GM12873 (cell line): ENCODE measurements around the gene HCST.

Source experiments
- TF ChIP-seq, protein P1 (sequence below): IDR thresholded peaks from 2 replicates; pipeline ENCODE4 v1.5.1; 2012; ENCODE audit warnings: low read depth, mild to moderate bottlenecking, moderate library complexity, low read length, control low read depth; ENCODE audit not compliant: insufficient read depth; ENCODE audit errors: missing control alignments

HCST gene

GRCh38 chr19:35928507-35928906 lies 26.2 kb downstream of the HCST start:
- TF ChIP-seq, protein P1, sequence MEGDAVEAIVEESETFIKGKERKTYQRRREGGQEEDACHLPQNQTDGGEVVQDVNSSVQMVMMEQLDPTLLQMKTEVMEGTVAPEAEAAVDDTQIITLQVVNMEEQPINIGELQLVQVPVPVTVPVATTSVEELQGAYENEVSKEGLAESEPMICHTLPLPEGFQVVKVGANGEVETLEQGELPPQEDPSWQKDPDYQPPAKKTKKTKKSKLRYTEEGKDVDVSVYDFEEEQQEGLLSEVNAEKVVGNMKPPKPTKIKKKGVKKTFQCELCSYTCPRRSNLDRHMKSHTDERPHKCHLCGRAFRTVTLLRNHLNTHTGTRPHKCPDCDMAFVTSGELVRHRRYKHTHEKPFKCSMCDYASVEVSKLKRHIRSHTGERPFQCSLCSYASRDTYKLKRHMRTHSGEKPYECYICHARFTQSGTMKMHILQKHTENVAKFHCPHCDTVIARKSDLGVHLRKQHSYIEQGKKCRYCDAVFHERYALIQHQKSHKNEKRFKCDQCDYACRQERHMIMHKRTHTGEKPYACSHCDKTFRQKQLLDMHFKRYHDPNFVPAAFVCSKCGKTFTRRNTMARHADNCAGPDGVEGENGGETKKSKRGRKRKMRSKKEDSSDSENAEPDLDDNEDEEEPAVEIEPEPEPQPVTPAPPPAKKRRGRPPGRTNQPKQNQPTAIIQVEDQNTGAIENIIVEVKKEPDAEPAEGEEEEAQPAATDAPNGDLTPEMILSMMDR: no peak

DNA sequence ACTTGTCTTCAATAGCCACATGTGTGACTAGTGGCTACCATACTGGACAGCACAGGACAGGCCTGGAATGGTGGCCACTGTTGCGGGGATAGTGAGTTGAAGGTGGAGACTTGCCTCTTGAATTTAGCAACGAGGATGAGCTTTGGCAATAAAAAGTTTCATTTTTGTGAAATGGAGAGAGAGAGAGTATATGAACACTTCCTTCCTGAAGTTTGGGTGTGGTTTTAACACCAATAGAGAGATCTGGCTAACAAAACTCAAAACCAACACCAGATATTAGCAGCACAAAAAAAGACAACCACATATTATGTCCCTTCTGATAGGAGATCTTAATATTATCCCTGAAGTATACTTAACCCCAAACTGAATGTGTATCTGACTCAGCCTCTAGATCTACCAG lies 27.5 kb downstream of the HCST start:
- TF ChIP-seq, protein P1: no peak

- TF ChIP-seq, protein P1: peak; percentile 95
These were observed 29.0 kb downstream of the HCST start for GRCh38 chr19:35931161-35931873.

GRCh38 chr19:35931874-35932202 lies 29.5 kb downstream of the HCST start:
- TF ChIP-seq, protein P1: no peak

DNA sequence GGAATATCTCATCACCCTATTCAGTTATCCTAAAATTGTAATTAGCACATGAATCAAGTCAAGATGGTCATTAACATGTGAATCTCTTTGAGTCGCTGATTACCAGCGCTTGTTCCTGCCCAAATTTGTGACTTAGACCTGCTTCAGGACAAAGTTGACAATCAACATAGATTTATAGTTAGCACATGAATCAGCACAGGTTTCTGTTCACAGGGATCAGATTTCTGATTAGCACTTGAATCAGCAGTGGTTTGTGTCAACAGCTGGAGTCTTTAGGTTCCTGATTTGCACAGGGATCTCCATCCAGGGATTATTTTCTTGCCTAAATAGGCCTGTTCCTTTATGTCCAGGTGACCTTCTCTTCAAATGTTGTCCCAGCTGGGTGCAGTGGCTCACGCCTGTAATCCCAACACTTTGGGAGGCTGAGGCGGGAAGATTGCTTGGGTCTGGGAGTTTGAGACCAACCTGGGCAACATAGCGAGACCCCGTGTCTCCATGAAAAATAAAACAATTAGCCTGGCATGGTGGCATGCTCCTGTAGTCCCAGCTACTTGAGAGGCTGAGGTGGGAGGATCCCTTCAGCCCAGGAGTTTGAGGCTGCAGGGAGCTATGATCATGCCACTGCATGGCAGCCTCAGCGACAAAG lies 30.1 kb downstream of the HCST start:
- TF ChIP-seq, protein P1: no peak

- TF ChIP-seq, protein P1: no peak
These were observed 33.8 kb downstream of the HCST start, which contains the start of gene LRFN3 for GRCh38 chr19:35935911-35936737. Gene LRFN3 (plus strand): TSS chr19:35936374. CDS start chr19:35939426, 3,052 bp downstream.

GRCh38 chr19:35936738-35937268 lies 34.5 kb downstream of the HCST start:
- TF ChIP-seq, protein P1: no peak
